HL-60 (cell line): Measurements from ENCODE around the gene RASSF5.

ENCODE experiments used
- DNase-seq, 2 experiments: peaks; one replicate each; pipeline ENCODE4 v3.0.0-alpha.2; 2010 to 2020; ENCODE audit warnings: low read depth in 1 of 2, low spot score in 1 of 2
- H3K27ac ChIP-seq: fragments of 250-450 bp; sonication (Bioruptor Pico); replicated peaks from 2 replicates; pipeline ENCODE4 v1.5.1; 2020; ENCODE audit warnings: mild to moderate bottlenecking, moderate library complexity
- H3K27me3 ChIP-seq: fragments of 250-450 bp; sonication (Bioruptor Pico); 2 replicates; pipeline ENCODE4 v1.5.1; 2021; ENCODE audit warnings: mild to moderate bottlenecking, moderate library complexity; ENCODE audit not compliant: insufficient read depth, poor library complexity, severe bottlenecking
- H3K4me3 ChIP-seq: replicated peaks from 2 replicates; pipeline ENCODE4 v1.5.1; 2011; ENCODE audit warnings: mild to moderate bottlenecking, control low read depth, low read length; ENCODE audit not compliant: insufficient read depth
- GABPA ChIP-seq: IDR thresholded peaks from 2 replicates; pipeline ENCODE4 v1.6.1; 2012; ENCODE audit warnings: low read depth
- POLR2AphosphoS5 ChIP-seq: IDR thresholded peaks from 2 replicates; pipeline ENCODE4 v1.6.1; 2012; ENCODE audit warnings: low read depth
- SPI1 ChIP-seq: IDR thresholded peaks from 2 replicates; pipeline ENCODE4 v1.6.1; 2012; ENCODE audit warnings: low read depth, mild to moderate bottlenecking, borderline replicate concordance
- TF ChIP-seq, protein P1 (sequence below): IDR thresholded peaks from 2 replicates; pipeline ENCODE4 v1.6.1; 2012; ENCODE audit warnings: low read depth; ENCODE audit not compliant: insufficient replicate concordance
- TF ChIP-seq, protein P2 (sequence below): IDR thresholded peaks from one replicate; pipeline ENCODE4 v1.5.1; 2011; ENCODE audit warnings: low read length, control low read depth, inconsistent platforms; ENCODE audit not compliant: insufficient read depth

The RASSF5 gene

DNA sequence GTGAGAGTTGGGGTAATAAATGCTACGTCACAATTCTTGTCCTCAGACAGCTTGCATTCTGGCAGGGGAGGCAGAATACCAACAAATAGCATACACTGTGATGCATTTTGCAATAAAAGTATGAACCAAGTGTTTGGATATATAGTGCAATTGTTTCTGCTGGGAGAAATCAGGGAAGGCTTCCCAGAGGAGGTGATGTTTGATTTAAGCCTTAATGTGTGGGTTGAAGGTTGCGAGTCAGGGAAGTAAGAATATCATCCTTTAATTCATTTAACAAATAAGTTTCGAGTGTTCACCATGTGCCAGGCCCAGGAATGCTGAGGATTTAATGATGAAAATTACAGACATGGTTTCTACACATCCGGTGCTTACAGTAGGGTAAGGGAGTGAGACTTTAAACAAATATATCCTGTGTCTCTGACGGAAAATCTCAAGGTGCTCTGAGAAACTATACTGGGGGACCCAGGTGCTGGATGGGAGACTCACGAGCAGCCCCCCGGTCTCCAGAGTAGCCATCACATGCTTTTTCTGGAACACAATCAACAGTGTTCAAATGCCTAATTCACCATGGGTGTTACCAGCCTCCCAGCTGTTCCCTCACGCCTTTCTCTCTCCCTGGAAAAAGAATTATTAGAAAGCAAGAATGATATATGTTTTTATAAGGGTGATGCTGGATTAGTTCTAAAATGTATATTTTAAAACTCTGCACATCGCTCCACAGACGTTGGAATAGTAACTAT is 31.7 kb downstream of the RASSF5 start:
- DNase-seq, result no peak
- no peak overlapping the region for H3K27ac ChIP-seq
- no peak overlapping the region for H3K4me3 ChIP-seq
- no peak for TF ChIP-seq POLR2AphosphoS5
- TF ChIP-seq GABPA, result no peak
- TF ChIP-seq SPI1, result no peak
- TF ChIP-seq, protein P1, sequence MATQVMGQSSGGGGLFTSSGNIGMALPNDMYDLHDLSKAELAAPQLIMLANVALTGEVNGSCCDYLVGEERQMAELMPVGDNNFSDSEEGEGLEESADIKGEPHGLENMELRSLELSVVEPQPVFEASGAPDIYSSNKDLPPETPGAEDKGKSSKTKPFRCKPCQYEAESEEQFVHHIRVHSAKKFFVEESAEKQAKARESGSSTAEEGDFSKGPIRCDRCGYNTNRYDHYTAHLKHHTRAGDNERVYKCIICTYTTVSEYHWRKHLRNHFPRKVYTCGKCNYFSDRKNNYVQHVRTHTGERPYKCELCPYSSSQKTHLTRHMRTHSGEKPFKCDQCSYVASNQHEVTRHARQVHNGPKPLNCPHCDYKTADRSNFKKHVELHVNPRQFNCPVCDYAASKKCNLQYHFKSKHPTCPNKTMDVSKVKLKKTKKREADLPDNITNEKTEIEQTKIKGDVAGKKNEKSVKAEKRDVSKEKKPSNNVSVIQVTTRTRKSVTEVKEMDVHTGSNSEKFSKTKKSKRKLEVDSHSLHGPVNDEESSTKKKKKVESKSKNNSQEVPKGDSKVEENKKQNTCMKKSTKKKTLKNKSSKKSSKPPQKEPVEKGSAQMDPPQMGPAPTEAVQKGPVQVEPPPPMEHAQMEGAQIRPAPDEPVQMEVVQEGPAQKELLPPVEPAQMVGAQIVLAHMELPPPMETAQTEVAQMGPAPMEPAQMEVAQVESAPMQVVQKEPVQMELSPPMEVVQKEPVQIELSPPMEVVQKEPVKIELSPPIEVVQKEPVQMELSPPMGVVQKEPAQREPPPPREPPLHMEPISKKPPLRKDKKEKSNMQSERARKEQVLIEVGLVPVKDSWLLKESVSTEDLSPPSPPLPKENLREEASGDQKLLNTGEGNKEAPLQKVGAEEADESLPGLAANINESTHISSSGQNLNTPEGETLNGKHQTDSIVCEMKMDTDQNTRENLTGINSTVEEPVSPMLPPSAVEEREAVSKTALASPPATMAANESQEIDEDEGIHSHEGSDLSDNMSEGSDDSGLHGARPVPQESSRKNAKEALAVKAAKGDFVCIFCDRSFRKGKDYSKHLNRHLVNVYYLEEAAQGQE, result no peak
- H3K27me3 ChIP-seq, result no peaks in the 10 kb centered on the region

DNA sequence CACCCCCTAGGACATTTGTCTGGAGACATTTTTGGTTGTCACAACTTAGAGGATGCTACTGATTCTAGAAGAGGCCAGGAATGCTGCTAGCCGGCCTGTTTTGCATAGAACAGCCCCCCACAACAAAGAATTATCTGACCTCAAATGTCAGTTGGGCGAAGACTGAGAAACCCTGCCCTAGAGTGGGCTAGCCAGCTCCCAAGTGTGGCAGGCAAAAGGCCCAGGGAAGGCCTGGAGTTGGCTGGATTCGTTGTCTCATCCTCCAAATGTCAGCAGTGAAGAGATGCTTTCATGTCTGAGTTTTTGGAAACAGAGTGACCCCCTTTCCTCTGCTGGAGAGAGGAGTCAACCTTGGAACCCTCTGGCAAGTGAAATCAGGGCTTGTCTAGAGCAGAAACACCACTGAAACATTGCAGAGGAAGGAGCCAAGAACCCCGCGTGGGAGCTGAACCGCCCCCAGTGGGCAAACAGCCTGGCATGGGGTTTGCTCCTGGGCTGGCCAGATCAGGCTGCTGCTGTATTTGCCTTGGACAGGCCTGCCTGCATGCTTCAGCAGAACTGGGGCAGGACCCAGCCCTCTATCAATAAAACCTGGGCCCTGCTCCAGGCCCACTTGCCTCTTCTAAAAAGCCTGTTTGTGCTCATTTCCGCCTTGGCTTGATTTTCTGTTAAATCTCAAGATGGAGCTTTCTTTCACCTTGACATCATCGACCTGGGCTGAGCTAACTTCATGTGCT is 32.9 kb downstream of the RASSF5 start:
- no peak for DNase-seq
- Histone ChIP-seq H3K27me3 (no peaks in the 10 kb centered on the region), H3K4me3 (no peak overlapping the region), H3K27ac (no peak overlapping the region)
- TF ChIP-seq, protein P2, sequence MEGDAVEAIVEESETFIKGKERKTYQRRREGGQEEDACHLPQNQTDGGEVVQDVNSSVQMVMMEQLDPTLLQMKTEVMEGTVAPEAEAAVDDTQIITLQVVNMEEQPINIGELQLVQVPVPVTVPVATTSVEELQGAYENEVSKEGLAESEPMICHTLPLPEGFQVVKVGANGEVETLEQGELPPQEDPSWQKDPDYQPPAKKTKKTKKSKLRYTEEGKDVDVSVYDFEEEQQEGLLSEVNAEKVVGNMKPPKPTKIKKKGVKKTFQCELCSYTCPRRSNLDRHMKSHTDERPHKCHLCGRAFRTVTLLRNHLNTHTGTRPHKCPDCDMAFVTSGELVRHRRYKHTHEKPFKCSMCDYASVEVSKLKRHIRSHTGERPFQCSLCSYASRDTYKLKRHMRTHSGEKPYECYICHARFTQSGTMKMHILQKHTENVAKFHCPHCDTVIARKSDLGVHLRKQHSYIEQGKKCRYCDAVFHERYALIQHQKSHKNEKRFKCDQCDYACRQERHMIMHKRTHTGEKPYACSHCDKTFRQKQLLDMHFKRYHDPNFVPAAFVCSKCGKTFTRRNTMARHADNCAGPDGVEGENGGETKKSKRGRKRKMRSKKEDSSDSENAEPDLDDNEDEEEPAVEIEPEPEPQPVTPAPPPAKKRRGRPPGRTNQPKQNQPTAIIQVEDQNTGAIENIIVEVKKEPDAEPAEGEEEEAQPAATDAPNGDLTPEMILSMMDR, result no peak
- TF ChIP-seq SPI1 (no peak), POLR2AphosphoS5 (no peak), GABPA (no peak)
- TF ChIP-seq, protein P1, result no peak

DNA sequence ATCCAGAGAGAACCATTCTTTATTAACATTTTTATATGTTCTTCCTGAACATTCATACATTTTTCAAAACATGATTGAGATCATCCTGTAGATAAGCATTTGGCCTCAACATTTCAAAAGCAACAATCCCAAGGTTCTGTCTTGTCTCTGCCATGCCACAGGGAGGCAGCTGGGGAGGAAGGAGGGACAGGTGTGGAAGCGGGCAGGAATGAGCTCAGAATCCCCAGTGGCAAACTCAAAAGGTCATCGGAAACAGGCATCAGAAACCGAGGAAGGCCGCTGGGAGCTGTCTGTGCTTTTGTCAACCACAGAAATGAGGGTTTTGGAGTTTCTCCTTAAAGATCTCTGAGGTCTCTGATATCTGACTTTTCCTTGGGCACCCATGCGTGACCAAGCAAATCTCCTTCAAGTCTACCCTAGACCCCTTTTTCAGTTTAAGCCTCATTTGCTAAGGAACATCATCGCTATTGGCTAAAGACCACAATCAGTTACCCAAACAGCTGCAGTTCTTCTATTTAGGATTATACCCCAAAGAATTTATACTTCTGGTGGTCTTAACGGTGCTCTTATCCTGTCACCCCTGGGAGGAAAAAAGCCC is 34.0 kb downstream of the RASSF5 start:
- Histone ChIP-seq H3K27me3 (no peaks in the 10 kb centered on the region), H3K4me3 (no peak overlapping the region), H3K27ac (no peak overlapping the region)
- DNase-seq, result no peak
- no peak for TF ChIP-seq POLR2AphosphoS5
- TF ChIP-seq, protein P2, result no peak
- no peak for TF ChIP-seq SPI1
- no peak for TF ChIP-seq GABPA
- TF ChIP-seq, protein P1, result no peak
